SIG-M5 treated with dmso at 0.1 percent for 504 hours (cell line): ENCODE data around the gene KIAA1755.
A peak's percentile ranks its signal among the peaks of the same experiment; 100 is the strongest.
"Not testable (repeated sequence)": the region's sequence is repeated elsewhere in the genome, so short reads cannot be mapped to it uniquely, and the experiment has no call there.

Experiments used
- DNase-seq: peaks from one replicate; lab custom pipeline; 2025; ENCODE audit not compliant: unreplicated experiment; lab: John Stamatoyannopoulos, UW

KIAA1755 gene

DNA sequence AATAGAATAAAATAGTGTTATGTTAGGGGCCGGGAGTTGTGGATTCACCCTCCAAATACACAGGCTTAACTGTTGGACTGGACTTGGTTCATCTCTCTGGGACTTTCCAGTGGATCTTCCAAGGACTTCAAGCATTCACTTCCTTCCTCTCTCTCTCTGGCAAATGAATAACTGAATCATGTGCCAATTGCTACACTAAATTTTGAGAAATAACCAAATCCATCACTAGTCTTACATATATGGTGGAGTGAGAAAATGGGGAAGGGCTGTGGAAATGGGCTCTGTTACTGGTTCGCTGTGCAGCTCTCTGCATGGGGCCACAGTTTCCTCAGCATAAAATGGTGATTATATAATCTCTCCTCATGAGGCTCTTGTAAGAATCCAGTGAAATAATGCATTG is 6.8 kb upstream of the KIAA1755 start:
- DNase-seq, result no peak

DNA sequence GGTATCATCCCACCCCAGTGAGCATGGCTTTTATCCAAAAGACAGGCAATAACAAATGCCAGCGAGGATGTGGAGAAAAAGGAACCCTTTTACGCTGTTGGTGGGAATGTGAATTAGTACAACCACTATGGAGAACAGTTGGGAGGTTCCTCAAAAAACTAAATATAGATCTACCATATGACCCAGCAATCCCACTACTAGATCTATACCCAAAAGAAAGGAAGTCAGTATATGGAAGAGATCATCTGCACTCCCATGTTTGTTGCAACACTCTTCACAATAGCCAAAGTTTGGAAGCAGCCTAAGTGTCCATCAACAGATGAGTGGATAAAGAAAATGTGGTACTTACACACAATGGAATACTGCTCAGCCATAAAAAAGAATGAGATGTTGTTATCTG is 5.9 kb upstream of the KIAA1755 start:
- DNase-seq, result no peak

DNA sequence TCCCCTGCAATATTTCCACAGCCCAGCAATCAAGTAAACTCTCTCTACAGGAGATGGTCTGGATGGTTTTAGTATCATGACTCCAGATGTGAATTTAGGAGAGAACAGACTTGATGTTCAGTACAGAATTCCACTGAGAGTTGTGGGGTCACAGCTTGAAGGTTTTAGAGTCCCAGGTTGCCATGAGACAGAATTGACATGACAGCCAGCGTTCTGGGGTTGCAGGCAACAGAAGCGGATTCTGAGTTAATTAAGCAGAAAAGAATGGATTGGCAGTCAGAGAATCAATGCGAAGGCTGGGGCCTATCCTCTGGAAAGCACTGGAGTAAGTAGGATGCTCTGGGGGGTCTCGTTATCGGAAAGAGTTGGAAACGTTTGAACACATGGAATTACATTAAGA is 2.4 kb upstream of the KIAA1755 start:
- DNase-seq, result no peak

DNA sequence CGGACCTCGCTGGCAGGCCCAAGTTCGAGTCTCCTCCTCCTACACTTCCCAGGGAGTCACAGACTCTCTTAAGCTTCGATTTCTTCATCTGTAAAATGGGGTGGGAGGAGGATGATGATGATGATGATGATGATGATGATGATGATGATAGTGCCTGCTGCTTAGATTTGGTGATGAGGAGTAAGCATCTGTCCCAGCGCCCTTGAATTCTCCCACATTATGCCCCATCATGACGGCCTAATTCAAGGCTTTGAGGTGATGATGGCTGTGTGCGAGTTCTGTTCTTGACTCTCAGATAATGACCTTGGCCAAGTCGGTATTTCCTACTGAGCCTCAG is 487 bp upstream of the KIAA1755 start:
- DNase-seq, result no peak

DNA sequence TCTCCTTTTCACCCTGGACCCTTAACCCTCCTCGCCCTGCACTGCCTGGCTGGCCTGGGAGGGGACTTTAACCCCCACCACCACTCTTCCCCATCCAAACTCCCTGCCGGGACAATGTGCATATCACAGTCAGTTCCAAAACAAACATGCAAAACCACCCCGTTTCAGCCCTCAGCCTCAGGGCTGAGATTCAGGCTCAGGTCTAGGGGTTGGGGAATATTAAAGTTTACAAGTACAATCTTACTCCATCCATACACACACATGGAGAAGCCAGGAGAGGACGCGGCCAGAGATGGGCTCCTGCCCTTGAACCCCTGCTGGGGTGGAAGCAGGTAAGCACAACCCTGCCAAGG is 534 bp downstream of the KIAA1755 start:
- DNase-seq, result no peak

DNA sequence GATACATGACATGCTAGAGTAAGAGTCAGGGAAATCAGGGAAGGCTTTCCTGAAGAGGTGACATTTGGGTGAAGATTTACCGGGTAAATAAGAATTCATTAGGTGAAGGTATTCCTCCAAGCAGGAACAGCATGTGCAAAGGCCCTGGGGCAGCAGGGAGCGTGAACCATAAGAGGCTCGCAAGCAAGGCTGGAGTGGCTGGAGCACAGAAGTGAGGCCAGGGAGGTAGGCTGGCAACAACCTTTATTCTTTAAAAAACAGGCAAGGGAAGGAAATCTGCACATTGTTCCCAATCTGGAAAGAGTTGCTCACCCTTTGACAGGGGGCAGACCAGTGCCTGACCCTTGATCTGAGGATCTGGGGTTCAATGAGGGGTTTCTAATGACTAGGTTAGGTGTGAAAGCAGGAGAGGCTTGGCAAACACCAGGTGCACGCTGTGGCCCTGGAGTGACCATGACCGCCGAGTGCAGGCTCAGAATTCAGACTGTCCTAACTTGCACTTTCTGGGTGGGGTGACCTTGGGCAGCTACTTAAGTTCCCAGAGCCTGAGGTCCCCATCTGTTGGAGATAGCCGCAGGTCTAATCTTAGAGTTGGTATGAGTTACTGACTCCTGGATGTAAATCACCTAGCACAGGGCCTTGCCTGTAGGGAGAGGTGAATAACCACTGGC is 1.9 kb downstream of the KIAA1755 start:
- DNase-seq, result no peak

DNA sequence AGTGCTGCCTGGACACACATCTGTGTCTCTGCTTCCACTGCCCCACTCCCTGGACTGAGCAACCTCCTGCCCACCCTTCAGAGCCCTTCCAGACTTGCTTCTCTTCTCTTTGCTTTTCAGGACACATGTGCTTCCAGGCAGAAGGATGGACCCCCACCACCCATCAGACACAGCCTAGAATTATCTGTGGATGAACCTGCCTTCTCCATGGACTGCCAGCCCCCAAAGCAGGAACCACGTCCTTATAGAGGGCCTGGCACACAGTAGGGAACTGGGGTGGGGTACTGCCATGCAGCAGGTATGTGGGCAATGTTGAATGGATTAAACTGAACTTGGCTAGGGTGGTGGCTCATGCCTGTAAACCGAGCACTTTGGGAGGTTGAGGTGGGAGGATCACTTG is 3.6 kb downstream of the KIAA1755 start:
- no peak for DNase-seq

DNA sequence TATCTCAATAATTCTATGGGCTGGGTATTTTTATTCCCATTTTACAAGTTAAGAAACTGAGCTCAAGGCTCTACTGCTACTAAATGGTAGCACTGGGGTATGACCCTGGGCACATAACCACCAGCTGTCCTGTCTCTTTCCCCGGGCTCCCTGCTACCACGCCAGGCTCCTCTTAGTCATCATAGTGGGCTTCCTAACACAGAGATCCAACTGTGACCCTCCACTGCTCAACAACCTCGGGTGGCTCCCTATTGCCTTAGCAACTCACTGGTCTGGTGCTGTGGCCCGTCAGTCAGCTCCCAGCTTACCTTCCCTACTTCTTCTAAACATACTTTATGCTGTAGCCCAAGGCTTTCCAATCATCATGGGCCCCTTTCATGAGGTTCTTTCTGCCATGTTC is 4.5 kb downstream of the KIAA1755 start:
- DNase-seq, result no peak

DNA sequence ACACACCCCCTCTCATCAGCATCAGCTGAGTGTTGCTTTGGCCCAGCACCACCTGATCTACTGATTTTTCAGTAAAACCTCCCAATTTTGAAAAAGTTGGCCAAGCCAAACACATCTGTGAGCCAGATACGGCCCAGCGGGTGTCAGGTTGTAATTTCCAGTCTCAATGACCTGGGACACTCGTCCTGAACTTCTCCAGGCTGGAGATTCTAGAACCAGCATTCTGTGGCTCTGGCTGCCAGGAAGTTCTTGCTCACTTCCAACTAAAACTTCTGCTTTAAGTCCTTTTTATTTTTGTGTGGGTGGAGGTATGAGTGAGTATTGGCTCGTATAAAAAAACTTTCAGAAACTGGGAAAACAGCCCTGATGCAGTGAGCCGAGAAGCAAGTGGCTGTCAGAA is 5.1 kb downstream of the KIAA1755 start:
- no peak for DNase-seq

DNA sequence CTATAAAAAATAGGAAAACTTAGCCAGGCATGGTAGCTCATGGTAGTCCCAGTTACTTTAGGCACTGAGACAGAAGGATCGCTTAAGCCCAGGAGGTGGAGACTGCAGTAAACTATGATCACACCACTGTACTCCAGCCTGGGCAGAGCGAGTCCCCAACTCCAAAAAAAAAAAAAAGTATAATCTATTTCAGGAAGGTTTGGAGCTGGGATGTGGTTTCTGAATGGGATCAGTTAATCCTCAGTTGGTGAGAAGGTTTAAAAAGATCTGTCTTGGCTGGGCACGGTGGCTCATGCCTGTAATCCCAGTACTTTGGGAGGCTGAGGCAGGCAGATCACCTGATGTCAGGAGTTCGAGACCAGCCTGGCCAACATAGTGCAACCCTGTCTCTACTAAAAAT is 5.9 kb downstream of the KIAA1755 start:
- not testable (repeated sequence) for DNase-seq

DNA sequence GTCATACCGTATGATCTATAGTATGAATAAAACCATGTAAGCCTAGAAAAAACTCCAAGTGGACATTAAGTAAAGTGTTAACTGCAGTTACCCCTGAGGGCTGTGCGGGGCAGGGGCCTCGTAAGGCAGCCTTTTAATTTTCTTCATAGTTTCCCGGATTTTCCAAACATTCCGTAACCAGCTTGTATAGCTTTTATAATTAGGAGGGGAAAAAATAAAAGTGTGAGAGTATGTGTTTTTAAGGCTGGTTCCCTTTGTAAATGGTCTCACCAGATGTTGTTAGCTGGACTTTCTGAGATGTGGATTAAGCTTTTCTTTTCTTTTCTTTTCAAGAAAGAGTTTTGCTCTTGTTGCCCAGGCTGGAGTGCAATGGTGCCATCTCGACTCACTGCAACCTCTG is 7.0 kb downstream of the KIAA1755 start:
- DNase-seq, result no peak

DNA sequence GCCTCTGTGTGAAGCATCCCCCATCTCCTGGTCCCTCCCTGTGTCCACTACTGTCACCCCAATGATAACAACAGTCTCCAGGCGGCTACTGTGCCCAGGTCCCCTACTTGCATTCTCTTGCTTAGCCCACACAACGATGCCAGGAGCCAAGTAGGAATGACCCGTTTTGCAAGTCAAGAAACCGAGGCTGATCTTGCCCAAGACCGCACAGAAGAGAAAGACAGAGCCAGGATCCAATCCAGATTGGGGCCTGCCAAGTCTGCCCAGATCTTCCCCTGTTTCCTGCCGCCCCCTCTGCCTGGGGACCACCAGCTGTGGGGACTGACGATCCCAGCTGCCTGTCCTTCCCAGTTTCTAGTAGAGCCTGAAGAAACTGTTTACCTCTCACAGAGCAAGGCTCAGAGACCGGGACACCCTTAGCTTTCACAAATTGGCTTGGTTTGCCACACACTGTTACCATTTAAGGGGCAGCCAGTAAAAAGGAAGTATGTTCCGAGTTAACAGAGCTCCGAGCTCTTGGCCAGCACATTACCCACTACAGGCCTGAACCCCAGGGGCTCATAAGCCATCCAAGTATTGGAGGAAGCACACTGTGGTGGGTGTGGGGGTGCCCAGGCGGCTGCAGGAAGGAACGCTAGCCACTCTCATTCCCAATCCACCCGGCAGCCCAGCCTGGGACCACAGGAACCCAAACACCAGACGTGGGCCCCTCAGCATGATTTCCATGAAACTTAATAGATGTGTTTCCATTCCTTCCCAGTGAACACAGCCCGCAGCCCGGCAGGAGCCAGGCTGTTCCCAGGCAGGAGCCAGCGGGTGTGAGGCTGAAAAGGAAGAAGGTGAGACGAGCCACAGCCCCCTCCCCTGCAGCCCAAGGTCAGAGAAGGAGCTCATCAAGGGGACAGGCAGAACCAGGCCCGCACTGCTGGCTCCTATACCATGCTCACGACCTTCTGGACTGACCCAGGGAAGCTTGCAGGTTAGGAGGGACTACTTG is 7.9 kb downstream of the KIAA1755 start:
- DNase-seq, result no peak

DNA sequence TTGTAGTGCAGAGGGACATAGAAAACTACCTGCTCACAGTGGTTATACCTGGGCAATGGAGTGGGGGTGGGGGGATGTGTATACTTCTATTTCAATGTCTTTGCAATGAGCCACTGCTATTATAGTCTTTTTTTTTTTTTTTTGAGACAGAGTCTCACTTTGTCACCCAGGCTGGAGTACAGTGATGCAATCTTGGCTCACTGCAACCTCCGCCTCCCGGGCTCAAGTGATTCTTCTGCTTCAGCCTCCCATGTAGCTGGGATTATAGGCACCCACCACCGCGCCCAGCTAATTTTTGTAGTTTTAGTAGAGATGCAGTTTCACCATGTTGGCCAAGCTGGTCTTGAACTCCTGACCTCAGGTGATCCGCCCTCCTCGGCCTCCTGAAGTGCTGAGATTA is 9.1 kb downstream of the KIAA1755 start:
- not testable (repeated sequence) for DNase-seq

DNA sequence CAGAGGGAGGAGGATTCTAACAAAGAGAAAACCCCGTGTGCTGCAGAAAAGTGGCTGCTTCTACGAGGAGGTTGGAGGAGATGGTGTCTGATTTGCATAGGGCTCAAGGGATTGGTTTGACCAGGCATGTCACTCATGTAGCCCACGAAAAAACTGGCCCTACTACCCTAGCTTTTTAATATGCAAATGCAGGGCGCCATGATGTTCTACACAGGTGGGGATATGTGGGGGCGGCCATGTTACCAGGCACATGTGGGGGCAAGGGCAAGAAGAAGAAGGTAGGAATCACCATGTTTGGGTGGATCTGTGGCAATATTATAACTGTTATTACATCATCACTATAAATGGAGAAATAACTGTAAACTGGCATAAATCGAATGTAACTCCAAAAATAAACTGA is 9.9 kb downstream of the KIAA1755 start:
- DNase-seq, result no peak

DNA sequence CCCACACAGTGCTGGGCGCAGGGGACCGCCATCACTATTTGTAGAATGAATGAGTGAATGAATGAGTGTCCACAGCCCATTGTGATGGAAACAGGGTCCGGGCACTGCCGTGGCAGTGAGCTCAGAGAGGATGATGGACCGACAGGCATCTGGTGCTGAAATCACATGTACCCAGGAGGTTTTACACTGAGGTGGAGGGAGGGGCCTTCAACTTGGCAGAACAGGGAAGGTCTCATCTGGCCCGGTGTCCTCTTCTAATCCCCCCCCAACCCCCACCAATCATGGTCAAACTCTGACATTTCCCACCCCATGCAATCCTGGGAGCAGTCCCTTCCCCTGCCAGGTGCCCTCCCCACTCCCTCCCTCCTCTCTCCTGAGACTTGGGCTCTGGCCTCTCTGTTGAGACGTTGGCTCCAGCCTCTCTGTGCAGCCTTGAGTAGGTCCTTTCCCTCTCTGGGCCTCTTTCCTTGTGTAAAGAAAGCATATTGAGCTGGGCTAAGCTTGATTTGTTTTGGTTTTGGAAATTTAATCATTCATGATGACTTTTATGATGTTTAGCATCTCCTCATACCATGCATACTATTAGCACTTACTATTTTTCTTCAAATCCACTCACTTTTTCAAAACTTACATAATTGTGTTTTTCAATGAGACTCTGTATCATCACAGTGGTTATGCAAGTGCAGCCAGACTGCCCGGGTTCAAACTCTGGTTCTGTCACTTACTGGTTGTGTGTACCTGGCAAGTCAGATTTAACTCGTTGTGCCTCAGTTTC is 10.8 kb downstream of the KIAA1755 start:
- DNase-seq, result no peak

DNA sequence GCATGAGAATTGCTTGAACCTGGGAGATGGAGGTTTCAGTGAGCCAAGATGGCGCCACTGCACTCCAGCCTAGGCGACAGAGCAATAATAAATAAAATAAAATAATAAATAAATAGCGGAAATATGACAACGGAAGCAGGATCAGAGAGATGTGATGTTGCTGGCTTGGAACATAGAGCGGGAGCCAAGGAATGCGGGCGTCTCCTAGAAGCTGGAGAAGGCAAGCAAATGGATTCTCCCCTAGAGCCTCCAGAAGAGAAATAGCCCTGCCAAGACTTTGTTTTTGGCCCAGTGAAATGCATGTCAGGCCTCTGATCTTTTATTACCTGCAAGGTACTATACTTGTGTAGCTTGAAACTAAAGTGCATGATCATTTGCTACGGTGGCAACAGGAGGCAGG is 12.4 kb downstream of the KIAA1755 start:
- DNase-seq, result no peak

DNA sequence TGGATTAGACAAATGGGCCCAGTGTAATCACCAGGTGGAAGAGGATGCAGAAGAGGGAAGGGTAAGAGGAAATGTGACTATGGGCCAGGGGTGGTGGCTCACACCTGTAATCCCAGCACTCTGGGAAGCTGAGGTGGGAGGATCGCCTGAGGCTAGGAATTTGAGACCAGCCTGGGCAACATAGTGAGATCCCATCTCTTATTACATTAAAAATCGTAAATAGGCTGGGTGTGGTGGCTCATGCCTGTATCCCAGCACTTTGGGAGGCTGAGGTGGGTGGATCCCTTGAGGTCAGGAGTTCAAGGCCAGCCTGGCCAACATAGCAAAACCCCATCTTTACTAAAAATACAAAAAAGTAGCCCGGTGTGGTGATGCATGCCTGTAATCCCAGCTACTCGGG is 12.8 kb downstream of the KIAA1755 start:
- DNase-seq, result not testable (repeated sequence)

DNA sequence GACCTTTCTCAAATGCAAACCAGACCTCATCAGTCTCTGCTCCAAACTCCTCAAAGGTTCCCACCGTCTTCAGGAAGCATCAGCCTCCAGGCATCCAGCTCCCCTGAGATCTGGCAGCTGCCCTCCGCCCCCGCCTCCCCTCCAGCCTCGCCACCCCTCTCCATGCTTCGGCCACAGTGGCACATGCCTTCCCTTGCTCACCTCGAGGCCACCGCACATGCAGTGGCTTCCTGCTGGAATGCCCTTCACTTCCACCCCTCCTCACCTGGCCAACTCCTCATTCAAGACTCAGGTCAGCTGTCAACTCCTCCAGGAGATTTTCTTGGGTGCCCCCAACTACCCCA is 13.4 kb downstream of the KIAA1755 start:
- DNase-seq, result no peak

DNA sequence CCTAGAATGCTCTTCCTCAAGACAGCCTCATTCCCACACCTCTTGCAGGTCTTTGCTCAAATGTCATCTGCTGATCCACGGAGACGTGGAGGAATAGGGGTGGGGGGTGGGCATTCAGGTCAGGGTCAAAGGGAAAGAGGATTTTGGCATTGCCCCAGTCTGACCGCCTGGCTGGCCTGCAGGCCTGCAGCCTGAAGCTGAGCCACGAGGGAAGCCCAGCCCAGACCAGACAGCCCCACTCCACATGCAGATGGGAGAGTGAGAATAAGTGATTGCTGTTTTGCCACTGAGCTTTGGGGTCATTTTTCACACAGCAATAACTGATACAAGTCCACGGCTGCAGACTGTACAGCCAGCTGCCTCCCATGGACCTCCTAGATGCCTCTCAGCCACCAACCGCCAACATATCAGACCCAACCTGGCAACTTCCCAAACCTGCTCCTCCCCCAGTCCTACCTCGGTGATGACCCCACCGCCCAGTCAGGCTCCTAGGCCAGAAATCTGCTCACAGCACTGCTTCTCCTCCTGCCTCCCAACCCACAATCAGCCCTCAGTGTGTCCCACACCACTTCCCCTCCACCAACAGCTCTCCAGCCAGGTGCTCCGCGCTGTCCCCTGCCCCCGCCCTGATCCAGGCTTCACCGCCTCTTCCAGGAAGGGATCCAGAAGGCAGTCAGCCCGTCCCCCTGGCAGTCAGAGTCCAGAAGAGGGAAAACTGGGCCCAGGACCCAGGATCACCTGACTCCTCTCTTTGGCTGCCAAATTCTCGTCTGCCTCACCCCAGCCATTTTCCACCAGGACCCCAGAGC is 14.0 kb downstream of the KIAA1755 start:
- DNase-seq, result no peak

DNA sequence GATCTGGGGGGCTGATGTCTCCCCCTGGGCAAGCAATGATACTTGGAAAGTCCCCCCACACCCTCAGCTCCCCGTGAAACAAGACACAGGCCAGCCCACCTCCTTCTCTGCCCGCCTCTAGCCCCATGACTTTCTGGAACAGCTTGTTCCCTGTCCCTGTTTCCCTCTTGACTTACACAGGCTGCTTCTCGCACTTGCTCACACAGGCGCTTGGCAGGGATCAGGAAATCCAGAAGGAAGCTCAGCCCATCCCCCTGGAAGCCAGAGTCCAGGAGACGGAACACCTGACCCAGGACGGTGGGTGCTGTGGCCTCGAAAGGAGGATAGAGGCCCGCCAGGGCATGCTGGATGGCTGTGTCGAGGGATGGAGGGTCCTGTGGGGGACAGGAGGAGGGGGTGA is 14.8 kb downstream of the KIAA1755 start:
- DNase-seq, result no peak

DNA sequence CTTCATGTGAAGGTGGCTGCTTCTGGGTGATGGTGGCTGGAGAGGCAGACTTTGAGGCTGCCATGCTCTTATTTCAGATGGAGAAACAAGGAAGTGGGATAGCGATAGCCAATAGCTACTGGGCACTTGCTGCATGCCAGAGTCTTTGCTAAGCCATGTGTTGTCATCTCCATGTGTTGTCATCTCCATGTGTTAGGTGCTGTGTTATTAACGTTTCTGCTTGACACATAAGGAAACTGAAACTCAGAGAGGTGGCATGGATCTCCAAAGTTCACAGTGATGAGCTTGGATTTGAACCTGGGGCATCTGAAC is 16.9 kb downstream of the KIAA1755 start:
- peak; percentile 23 for DNase-seq
